GM13976 (cell line): ENCODE measurements around the gene TBC1D21.
A peak's percentile ranks its signal among the peaks of the same experiment; 100 is the strongest.

Experiments used
- DNase-seq: peaks from one replicate; pipeline ENCODE4 v3.0.0; 2012; ENCODE audit warnings: low spot score
- CTCF ChIP-seq: IDR thresholded peaks from 2 replicates; pipeline ENCODE4 v1.5.1; 2012; ENCODE audit warnings: borderline replicate concordance, mild to moderate bottlenecking; ENCODE audit not compliant: insufficient read depth; ENCODE audit errors: extremely low read depth, missing control alignments, control extremely low read depth
- in situ Hi-C: fragments of 300-500 bp; cut with MboI; formaldehyde crosslinking; loops from one replicate; pipeline ENCODE4 v1.12.0; 2022; ENCODE audit warnings: low sequenced_read_pairs, mixed read lengths, inconsistent platforms; ENCODE audit not compliant: unreplicated experiment

TBC1D21 gene

GRCh38 chr15:73873456-73873855, at the start of gene TBC1D21:
TSS of gene TBC1D21 (plus strand) at chr15:73873564. CDS start at chr15:73873710, 146 bp downstream.
- in situ Hi-C loops, result no loop called here
- DNase-seq, result no peak
- peak; percentile 1 for TF ChIP-seq CTCF

- TF ChIP-seq CTCF, result no peak
- in situ Hi-C loops, result no loop called here
- DNase-seq, result no peak
Measured at GRCh38 chr15:73826711-73827251, 46.6 kb upstream of the TBC1D21 start.

GRCh38 chr15:73829523-73829922, 43.8 kb upstream of the TBC1D21 start:
- in situ Hi-C loops, result no loop called here
- no peak for TF ChIP-seq CTCF
- no peak for DNase-seq

GRCh38 chr15:73832657-73833056, 40.7 kb upstream of the TBC1D21 start:
- DNase-seq, result no peak
- no peak for TF ChIP-seq CTCF
- in situ Hi-C loops, result no loop called here

- DNase-seq, result no peak
- in situ Hi-C loops, result no loop called here
- no peak for TF ChIP-seq CTCF
Measured at GRCh38 chr15:73836845-73837244, 36.5 kb upstream of the TBC1D21 start.

GRCh38 chr15:73838831-73839426, 34.4 kb upstream of the TBC1D21 start:
- no peak for DNase-seq
- in situ Hi-C loops, result no loop called here
- no peak for TF ChIP-seq CTCF
